ENCODE data around the gene MIOS. TPM values are rescaled to one million over a fixed set of nuclear protein-coding genes. Genes with fewer than 3 reads are reported as not detected.

Gene MIOS
- total RNA-seq, 6 donors from 2014 or later = 14.0 to 47.6 (median 27.7) TPM

DNA sequence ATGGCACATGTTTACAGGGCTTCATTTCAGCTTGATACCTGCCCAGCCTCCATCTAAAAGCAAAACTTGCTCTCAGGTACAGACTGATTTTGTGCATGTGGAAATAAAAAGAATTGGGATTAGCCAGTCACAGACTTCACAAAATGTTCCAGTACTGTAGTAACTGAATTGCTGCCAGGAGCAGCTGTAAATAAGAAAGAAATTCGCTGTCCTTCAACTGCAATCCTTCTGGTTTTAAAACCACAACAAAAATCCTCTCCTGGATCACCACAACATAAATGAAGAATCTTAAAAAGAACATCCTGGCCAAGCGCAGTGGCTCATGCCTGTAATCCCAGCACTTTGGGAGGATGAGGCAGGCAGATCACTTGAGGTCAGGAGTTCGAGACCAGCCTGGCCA, 3.9 kb upstream of the MIOS start:
- no peak for DNase-seq
- no peak for ATAC-seq (ENCODE audit: low FRiP score in 2 of 2)
- Histone ChIP-seq H3K4me3 (no peak overlapping the region), H3K36me3 (no peaks in the 10 kb centered on the region), H3K4me1 (peaks cover 2 to 22% (median 14%) of the 10 kb centered on the region in 4 donors), H3K27me3 (no peaks in the 10 kb centered on the region), H3K9me3 (peaks cover 0 to 3% (median 0%) of the 10 kb centered on the region in 4 donors), H3K27ac (peak overlapping the region in 1 of 4 donors; percentile 49)
- 87 to 93% methylated on average over 3 of the region's 3 CpGs for WGBS, 2 donors
- TF ChIP-seq POLR2A (IDR thresholded peaks at IDR 0.05) (no peak), EP300 (IDR thresholded peaks at IDR 0.05) (no peak), POLR2AphosphoS5 (IDR thresholded peaks at IDR 0.05) (no peak), CTCF (IDR thresholded peaks at IDR 0.05) (no peak)

DNA sequence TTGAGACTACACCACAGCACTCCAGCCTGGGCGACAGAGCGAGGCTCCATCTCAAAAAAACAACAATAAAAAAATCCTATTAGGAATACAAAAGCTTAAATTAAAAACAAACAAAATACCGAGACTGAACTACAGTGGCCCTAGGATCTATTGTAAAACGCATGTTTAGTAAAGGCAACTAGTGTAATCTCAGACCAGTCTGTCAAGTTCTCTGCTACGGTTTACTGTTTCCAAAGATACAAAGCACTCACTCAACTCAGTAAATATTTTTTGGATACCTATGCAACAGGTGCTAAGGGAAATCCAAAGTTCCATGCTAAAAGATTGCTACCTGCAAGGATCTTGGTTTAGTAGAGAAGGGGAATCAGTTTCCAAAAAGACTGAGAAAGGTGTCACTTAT, 3.4 kb upstream of the MIOS start:
- Histone ChIP-seq H3K4me3 (no peak overlapping the region), H3K27me3 (no peaks in the 10 kb centered on the region), H3K27ac (peak overlapping the region in 2 of 4 donors; percentile 4 to 49), H3K36me3 (no peaks in the 10 kb centered on the region), H3K4me1 (peaks cover 7 to 27% (median 19%) of the 10 kb centered on the region in 4 donors), H3K9me3 (peaks cover 0 to 3% (median 0%) of the 10 kb centered on the region in 4 donors)
- no peak for DNase-seq
- WGBS, 2 donors = 76 to 85% methylated on average over 5 of the region's 5 CpGs
- ATAC-seq (ENCODE audit: low FRiP score in 2 of 2) = no peak
- no peak for TF ChIP-seq EP300 (IDR thresholded peaks at IDR 0.05)
- TF ChIP-seq POLR2A (IDR thresholded peaks at IDR 0.05) = no peak

DNA sequence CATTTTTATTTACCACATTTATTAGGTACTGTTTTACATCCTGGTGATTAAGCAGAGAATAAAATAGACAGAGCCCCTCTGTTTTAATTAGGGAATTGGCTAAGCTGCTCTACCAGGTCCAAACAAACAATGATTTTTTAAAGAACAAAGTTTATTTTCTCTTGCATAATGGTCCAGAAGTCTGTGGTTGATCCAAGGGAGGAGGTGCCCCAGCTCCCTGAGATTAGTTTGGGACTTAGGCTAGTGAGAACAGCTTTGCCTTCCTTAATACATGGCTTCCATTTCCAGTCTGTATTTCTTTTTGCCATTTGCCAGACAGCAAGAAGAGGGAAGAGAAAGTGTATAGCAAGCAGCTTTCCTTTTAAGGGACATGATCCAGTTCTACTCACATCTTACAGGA, 2.9 kb upstream of the MIOS start:
- DNase-seq (no peak), ATAC-seq (ENCODE audit: low FRiP score in 2 of 2) (no peak)
- Histone ChIP-seq H3K27me3 (no peaks in the 10 kb centered on the region), H3K27ac (peak overlapping the region in 3 of 4 donors; percentile 4 to 32 (median 27)), H3K9me3 (peaks cover 0 to under 1% (median 0%) of the 10 kb centered on the region in 4 donors), H3K36me3 (no peaks in the 10 kb centered on the region), H3K4me1 (peaks cover 12 to 33% (median 25%) of the 10 kb centered on the region in 4 donors), H3K4me3 (no peak overlapping the region)
- TF ChIP-seq EP300 (IDR thresholded peaks at IDR 0.05) (no peak), POLR2AphosphoS5 (IDR thresholded peaks at IDR 0.05) (no peak), POLR2A (IDR thresholded peaks at IDR 0.05) (no peak), CTCF (IDR thresholded peaks at IDR 0.05) (no peak)

DNA sequence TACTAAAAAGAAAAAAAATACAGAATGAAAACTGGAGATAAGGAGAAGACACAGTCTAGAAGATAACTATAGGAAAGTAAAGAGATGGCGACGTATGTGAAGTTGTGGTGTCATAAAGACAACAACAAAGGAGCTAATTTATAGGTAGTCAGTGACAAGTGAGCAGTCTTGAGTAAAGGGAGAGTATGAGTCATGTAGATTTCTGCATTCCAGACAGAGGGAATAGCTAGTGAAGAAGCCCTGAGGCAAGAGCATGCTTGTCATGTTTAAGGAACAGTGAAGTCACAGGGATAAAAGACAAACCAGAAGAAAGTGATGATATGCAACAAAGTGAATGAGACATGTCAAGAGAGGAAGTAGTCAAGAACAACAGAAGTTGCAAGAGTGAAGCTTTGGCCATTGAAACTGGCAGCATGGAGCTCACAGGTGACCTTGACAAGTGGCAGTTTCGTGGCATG, 2.3 kb upstream of the MIOS start:
- H3K4me3 ChIP-seq = no peak overlapping the region
- WGBS, 2 donors = 93 to 94% methylated on average over 3 of the region's 3 CpGs
- H3K27me3 ChIP-seq = no peaks in the 10 kb centered on the region
- peaks cover 17 to 38% (median 30%) of the 10 kb centered on the region in 4 donors for H3K4me1 ChIP-seq
- peak overlapping the region in 3 of 4 donors; percentile 4 to 32 (median 27) for H3K27ac ChIP-seq
- no peak for DNase-seq
- no peaks in the 10 kb centered on the region for H3K9me3 ChIP-seq
- TF ChIP-seq POLR2A (IDR thresholded peaks at IDR 0.05) (no peak), POLR2AphosphoS5 (IDR thresholded peaks at IDR 0.05) (peak in 1 of 2 donors; percentile 26), CTCF (IDR thresholded peaks at IDR 0.05) (no peak)
- no peaks in the 10 kb centered on the region for H3K36me3 ChIP-seq
- ATAC-seq (ENCODE audit: low FRiP score in 2 of 2) = no peak

GRCh38 chr7:7565018-7565680, 1.5 kb upstream of the MIOS start:
- H3K36me3 ChIP-seq = no peaks in the 10 kb centered on the region
- H3K27ac ChIP-seq = peak overlapping the region; percentile 91 to 97 (median 96)
- peaks cover 21 to 44% (median 32%) of the 10 kb centered on the region in 4 donors for H3K4me1 ChIP-seq
- H3K9me3 ChIP-seq = no peaks in the 10 kb centered on the region
- no peak for DNase-seq
- no peaks in the 10 kb centered on the region for H3K27me3 ChIP-seq
- peak overlapping the region in 2 of 4 donors; percentile 58 to 74 for H3K4me3 ChIP-seq
- ATAC-seq (ENCODE audit: low FRiP score in 2 of 2) = no peak
- TF ChIP-seq CTCF (IDR thresholded peaks at IDR 0.05) (no peak), EP300 (IDR thresholded peaks at IDR 0.05) (no peak), POLR2A (IDR thresholded peaks at IDR 0.05) (no peak), POLR2AphosphoS5 (IDR thresholded peaks at IDR 0.05) (no peak)
- WGBS, 2 donors = 97 to 98% methylated on average over 4 of the region's 4 CpGs

Measured in upper lobe of left lung (tissue), 6 donors.